Epithelial cell of proximal tubule (primary cell): Measurements from ENCODE around the gene PTOV1. TPM values are rescaled to one million over a fixed set of nuclear protein-coding genes. Genes with fewer than 3 reads are reported as not detected.

Experiments used
- DNase-seq: peaks from one replicate; pipeline ENCODE4 v3.0.0-alpha.2; 2011; ENCODE audit warnings: low read depth
- H3K4me3 ChIP-seq: 2 replicates; pipeline ENCODE4 v1.5.1; 2011; ENCODE audit warnings: low read depth, mild to moderate bottlenecking, low read length
- CTCF ChIP-seq: conservative IDR thresholded peaks from 2 replicates; pipeline ENCODE4 v1.5.1; 2012; ENCODE audit warnings: low read depth, mild to moderate bottlenecking, low read length
- total RNA-seq: library from RNA; depleted of rRNA; stranded (reverse); fragments of >200 nt; gene quantifications from 2 replicates; pipeline ENCODE4 v1.2.3, GENCODE V29; 2015

Gene PTOV1
- total RNA-seq, 1 donor from 2014 or later: 121 TPM

GRCh38 chr19:49829721-49830120 lies 21.2 kb upstream of the PTOV1 start:
- no peak for DNase-seq
- TF ChIP-seq CTCF: no peak
- no peak overlapping the region for H3K4me3 ChIP-seq

- no peak overlapping the region for H3K4me3 ChIP-seq
- no peak for TF ChIP-seq CTCF
- DNase-seq: no peak
Observed at GRCh38 chr19:49830766-49831165, 20.2 kb upstream of the PTOV1 start.

- DNase-seq: no peak
- TF ChIP-seq CTCF: no peak
- no peak overlapping the region for H3K4me3 ChIP-seq
Observed at GRCh38 chr19:49831592-49831991, 19.4 kb upstream of the PTOV1 start.

GRCh38 chr19:49832556-49832955 lies 18.4 kb upstream of the PTOV1 start:
- TF ChIP-seq CTCF: no peak
- DNase-seq: no peak
- no peak overlapping the region for H3K4me3 ChIP-seq

- no peak for TF ChIP-seq CTCF
- no peak for DNase-seq
- no peak overlapping the region for H3K4me3 ChIP-seq
Observed at GRCh38 chr19:49833599-49833998, 17.4 kb upstream of the PTOV1 start.

GRCh38 chr19:49835562-49835961 lies 15.4 kb upstream of the PTOV1 start:
- DNase-seq: no peak
- H3K4me3 ChIP-seq: no peak overlapping the region
- no peak for TF ChIP-seq CTCF

GRCh38 chr19:49836176-49837008 lies 14.6 kb upstream of the PTOV1 start:
- no peak overlapping the region for H3K4me3 ChIP-seq
- TF ChIP-seq CTCF: no peak
- DNase-seq: no peak
